Prostate gland (tissue), 2 donors: ENCODE data around the gene CAB39L. TPM values are rescaled to one million over a fixed set of nuclear protein-coding genes. Genes with fewer than 3 reads are reported as not detected.

Experiments used
- DNase-seq: peaks from one replicate; pipeline ENCODE4 v3.0.0-alpha.2; 2019; ENCODE audit warnings: low spot score
- H3K27ac ChIP-seq, 2 donors: fragments of 200-600 bp; sonication (generic); 2 replicates each; pipeline ENCODE4 v1.5.1; 2017 to 2019
- H3K27me3 ChIP-seq: fragments of 200-600 bp; sonication (generic); replicated peaks from 2 replicates; pipeline ENCODE4 v1.5.1; 2019; ENCODE audit not compliant: insufficient read depth
- H3K36me3 ChIP-seq, 2 donors: fragments of 200-600 bp; sonication (generic); 1 replicate in 1 of 2; 2 replicates in 1 of 2; pipeline versions ENCODE4 v1.5.1 to v1.8.1; 2017 to 2019
- H3K4me1 ChIP-seq: fragments of 200-600 bp; sonication (generic); replicated peaks from 2 replicates; pipeline ENCODE4 v1.5.1; 2019
- H3K4me3 ChIP-seq, 2 donors: fragments of 200-600 bp; sonication (generic); 2 replicates each; pipeline ENCODE4 v1.5.1; 2017 to 2019
- H3K9me3 ChIP-seq: fragments of 200-600 bp; sonication (generic); 2 replicates; pipeline ENCODE4 v1.5.1; 2017
- POLR2A ChIP-seq: fragments of 450-650 bp; IDR thresholded peaks from one replicate; pipeline ENCODE4 v1.6.1; 2016; ENCODE audit warnings: antibody characterized with exemption, mild to moderate bottlenecking
- POLR2AphosphoS5 ChIP-seq: sonication (generic); formaldehyde crosslinking; IDR thresholded peaks from one replicate; pipeline ENCODE4 v1.6.1; 2017; ENCODE audit warnings: antibody characterized with exemption
- WGBS: methylation state at CpG from one replicate; pipeline ENCODE4 v1.1.5; 2018; 5-methylcytosine and 5-hydroxymethylcytosine counted together
- intact Hi-C: fragments of 100-400 bp; cut with DNase I; formaldehyde crosslinking; loops from one replicate; pipeline ENCODE4 v1.14.2; 2022
- total RNA-seq, 2 donors: library from RNA; depleted of rRNA; stranded (reverse); fragments of >200 nt; gene quantifications; one replicate each; pipeline ENCODE4 v1.1.0, GENCODE V29; 2016
- TF ChIP-seq, protein P1 (sequence below), 4 experiments: fragments of 200-600 bp in 2 of 4; fragments of 450-650 bp in 2 of 4; sonication (generic) in 2 of 4; IDR thresholded peaks; 1 replicate in 3 of 4; 2 replicates in 1 of 4; pipeline ENCODE4 v1.5.1; 2016 to 2019; ENCODE audit warnings: antibody characterized with exemption in 4 of 4, mild to moderate bottlenecking in 2 of 4, moderate library complexity in 2 of 4

The CAB39L gene
- total RNA-seq, 2 donors from 2014 or later, result 43.9 to 96.5 TPM

DNA sequence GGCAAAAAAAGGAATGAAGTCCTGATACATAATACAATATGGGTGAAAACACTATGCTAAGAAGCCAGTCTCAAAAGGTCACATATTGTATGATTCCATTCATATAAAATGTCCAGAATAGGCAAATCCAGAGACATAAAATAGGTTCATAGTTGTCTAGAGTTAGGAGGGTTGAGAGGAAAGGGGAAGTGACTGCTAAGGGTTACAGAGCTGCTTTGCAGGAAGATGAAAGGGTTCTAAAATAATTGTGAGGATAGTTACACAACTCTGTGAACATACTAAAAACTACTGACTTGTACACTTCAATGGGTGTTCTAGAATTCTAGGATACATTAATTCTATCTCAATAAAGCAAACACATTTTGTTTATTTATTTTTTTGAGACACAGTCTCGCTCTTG, 25.7 kb downstream of the CAB39L start:
- intact Hi-C loops, result no loop called here
- H3K4me3 ChIP-seq, result no peak overlapping the region
- no peaks in the 10 kb centered on the region for H3K36me3 ChIP-seq
- no peaks in the 10 kb centered on the region for H3K4me1 ChIP-seq
- H3K9me3 ChIP-seq, result no peaks in the 10 kb centered on the region
- no peak overlapping the region for H3K27ac ChIP-seq
- WGBS, result 96% methylated on average over 1 of the region's 1 CpG
- DNase-seq, result no peak
- no peaks in the 10 kb centered on the region for H3K27me3 ChIP-seq
- TF ChIP-seq, protein P1, sequence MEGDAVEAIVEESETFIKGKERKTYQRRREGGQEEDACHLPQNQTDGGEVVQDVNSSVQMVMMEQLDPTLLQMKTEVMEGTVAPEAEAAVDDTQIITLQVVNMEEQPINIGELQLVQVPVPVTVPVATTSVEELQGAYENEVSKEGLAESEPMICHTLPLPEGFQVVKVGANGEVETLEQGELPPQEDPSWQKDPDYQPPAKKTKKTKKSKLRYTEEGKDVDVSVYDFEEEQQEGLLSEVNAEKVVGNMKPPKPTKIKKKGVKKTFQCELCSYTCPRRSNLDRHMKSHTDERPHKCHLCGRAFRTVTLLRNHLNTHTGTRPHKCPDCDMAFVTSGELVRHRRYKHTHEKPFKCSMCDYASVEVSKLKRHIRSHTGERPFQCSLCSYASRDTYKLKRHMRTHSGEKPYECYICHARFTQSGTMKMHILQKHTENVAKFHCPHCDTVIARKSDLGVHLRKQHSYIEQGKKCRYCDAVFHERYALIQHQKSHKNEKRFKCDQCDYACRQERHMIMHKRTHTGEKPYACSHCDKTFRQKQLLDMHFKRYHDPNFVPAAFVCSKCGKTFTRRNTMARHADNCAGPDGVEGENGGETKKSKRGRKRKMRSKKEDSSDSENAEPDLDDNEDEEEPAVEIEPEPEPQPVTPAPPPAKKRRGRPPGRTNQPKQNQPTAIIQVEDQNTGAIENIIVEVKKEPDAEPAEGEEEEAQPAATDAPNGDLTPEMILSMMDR (IDR thresholded peaks at IDR 0.05), result no peak
- TF ChIP-seq POLR2AphosphoS5, result no peak
- TF ChIP-seq POLR2A, result no peak

DNA sequence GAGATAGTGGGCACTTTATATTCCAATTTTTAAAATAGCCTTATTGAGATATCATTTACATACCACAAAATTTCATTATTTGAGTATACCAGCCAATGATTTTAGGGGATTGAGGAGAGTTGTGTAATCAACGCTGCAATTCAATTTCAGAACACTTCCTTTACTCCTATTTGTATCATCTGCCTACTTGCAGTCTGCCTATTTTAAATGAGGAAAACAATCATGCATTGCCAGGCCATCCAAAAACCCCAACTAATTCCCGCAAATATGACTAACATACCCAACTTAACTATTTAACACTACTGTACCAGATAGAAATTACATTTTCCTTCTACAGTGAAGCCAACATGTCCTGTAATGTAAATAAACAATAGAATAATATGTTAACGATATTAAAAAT, 26.7 kb downstream of the CAB39L start:
- 92% methylated on average over 3 of the region's 3 CpGs for WGBS
- H3K27me3 ChIP-seq, result no peaks in the 10 kb centered on the region
- H3K27ac ChIP-seq, result no peak overlapping the region
- H3K9me3 ChIP-seq, result no peaks in the 10 kb centered on the region
- no peak overlapping the region for H3K4me3 ChIP-seq
- TF ChIP-seq POLR2A (no peak), POLR2AphosphoS5 (no peak)
- TF ChIP-seq, protein P1 (IDR thresholded peaks at IDR 0.05), result no peak
- H3K36me3 ChIP-seq, result no peaks in the 10 kb centered on the region
- intact Hi-C loops, result no loop called here
- DNase-seq, result no peak
- H3K4me1 ChIP-seq, result no peaks in the 10 kb centered on the region

DNA sequence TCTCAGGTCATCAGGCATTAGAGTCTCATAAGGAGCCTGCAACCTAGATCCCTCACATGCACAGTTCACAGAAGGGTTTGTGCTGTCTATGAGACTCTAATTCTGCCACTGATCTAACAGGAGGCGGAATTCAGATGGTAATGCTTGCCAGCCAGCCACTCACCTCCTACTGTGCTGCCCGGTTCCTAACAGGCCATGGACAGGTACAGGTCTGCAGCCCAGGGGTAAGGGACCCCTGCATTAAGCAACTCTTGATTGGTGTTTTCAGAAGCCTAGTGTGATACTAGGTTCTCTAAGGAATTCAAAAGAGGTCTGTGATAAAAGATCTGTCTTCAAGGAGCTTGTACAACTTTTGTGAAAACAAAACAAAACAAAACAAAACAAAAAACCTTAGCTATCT, 31.1 kb downstream of the CAB39L start:
- no peak overlapping the region for H3K4me3 ChIP-seq
- H3K27ac ChIP-seq, result no peak overlapping the region
- TF ChIP-seq, protein P1 (IDR thresholded peaks at IDR 0.05), result no peak
- intact Hi-C loops, result no loop called here
- H3K4me1 ChIP-seq, result no peaks in the 10 kb centered on the region
- H3K9me3 ChIP-seq, result no peaks in the 10 kb centered on the region
- no peaks in the 10 kb centered on the region for H3K36me3 ChIP-seq
- no peak for DNase-seq
- WGBS, result 96% methylated on average over 2 of the region's 2 CpGs
- no peaks in the 10 kb centered on the region for H3K27me3 ChIP-seq

DNA sequence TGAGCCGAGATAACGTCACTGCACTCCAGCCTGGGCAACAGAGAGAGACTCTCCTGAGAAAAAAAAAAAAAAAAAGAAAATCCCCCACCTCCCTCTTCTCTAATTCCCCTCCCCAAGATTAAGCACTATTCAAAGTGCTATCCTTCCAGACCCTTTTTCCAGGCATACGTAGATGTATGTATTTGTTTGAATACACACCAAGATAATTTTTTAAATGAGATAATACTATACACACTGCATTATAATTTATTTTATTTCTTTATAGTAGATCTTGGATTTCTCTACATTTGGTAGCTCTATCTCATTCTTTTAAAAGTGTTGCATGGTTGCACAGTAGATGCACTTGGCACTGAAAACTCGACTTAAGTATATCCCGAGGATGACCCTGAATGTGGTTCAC, 32.5 kb downstream of the CAB39L start:
- 95% methylated on average over 5 of the region's 5 CpGs for WGBS
- intact Hi-C loops, result no loop called here
- TF ChIP-seq POLR2AphosphoS5, result no peak
- no peak for TF ChIP-seq POLR2A
- TF ChIP-seq, protein P1 (IDR thresholded peaks at IDR 0.05), result no peak

DNA sequence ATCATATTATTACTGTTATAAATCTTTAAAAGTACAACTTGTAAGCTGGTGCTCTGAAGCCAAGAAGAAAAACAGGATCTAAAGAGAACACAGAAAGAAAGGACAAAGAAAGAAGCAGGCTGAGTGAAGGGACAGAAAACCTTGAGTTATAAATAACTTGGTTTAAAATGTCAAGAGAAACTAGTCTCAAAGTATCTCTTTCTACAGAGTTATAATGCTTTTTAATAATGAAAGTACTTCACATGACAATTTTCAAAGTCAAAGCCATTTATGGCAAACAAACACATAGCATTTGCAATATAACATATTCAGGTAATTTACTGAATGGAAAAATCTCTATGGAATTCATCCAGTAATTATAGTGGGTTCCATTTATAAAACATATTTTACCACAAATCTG, 33.4 kb downstream of the CAB39L start:
- intact Hi-C loops, result no loop called here
- Histone ChIP-seq H3K36me3 (no peaks in the 10 kb centered on the region), H3K4me3 (no peak overlapping the region), H3K27me3 (no peaks in the 10 kb centered on the region), H3K27ac (no peak overlapping the region), H3K9me3 (no peaks in the 10 kb centered on the region), H3K4me1 (no peaks in the 10 kb centered on the region)
- DNase-seq, result no peak
- no peak for TF ChIP-seq POLR2A
- TF ChIP-seq POLR2AphosphoS5, result no peak
- TF ChIP-seq, protein P1 (IDR thresholded peaks at IDR 0.05), result no peak

More for the DNA sequence above, 32.5 kb downstream of the CAB39L start:
- Histone ChIP-seq H3K27ac (no peak overlapping the region), H3K4me3 (no peak overlapping the region), H3K27me3 (no peaks in the 10 kb centered on the region), H3K36me3 (no peaks in the 10 kb centered on the region), H3K4me1 (no peaks in the 10 kb centered on the region), H3K9me3 (no peaks in the 10 kb centered on the region)
- no peak for DNase-seq
